Activated naive CD8-positive, alpha-beta T cell treated with anti-CD3 and anti-CD28 coated beads, Interleukin-2, amount 10 ng/mL, durations not matched to agents 7 days and 5 days (primary cell): ENCODE data around the gene RBP3. TPM values are rescaled to one million over a fixed set of nuclear protein-coding genes. Genes with fewer than 3 reads are reported as not detected.

ENCODE experiments used
- ATAC-seq: fragments of 150-1000 bp; cut with Tn5 transposase; one replicate; pipeline ENCODE4 v1.10.0; 2021; ENCODE audit warnings: low read depth, moderate library complexity
- POLR2A ChIA-PET: fragments of 350-600 bp; sonication (Branson Sonifier 250); formaldehyde crosslinking; loops from one replicate; lab custom pipeline; 2021; ENCODE audit warnings: antibody characterized with exemption; lab: Charles Lee
- DNase-seq: peaks from one replicate; pipeline ENCODE4 v3.0.0; 2021
- H3K27ac Mint-ChIP-seq: one replicate; pipeline ENCODE4 v1.8.0; 2022; ENCODE audit warnings: mild to moderate bottlenecking, mixed read lengths
- H3K27me3 Mint-ChIP-seq: one replicate; pipeline ENCODE4 v1.8.0; 2022; ENCODE audit warnings: mild to moderate bottlenecking, moderate library complexity, mixed read lengths
- H3K36me3 Mint-ChIP-seq: one replicate; pipeline ENCODE4 v1.8.0; 2021; ENCODE audit warnings: mild to moderate bottlenecking, mixed read lengths
- H3K4me1 Mint-ChIP-seq: one replicate; pipeline ENCODE4 v1.8.0; 2021; ENCODE audit warnings: mixed read lengths
- H3K4me3 Mint-ChIP-seq: one replicate; pipeline ENCODE4 v1.8.0; 2022; ENCODE audit warnings: mild to moderate bottlenecking, moderate library complexity, mixed read lengths
- H3K9me3 Mint-ChIP-seq: one replicate; pipeline ENCODE4 v1.8.0; 2021; ENCODE audit warnings: mixed read lengths
- total RNA-seq, 2 experiments: library from RNA; stranded (reverse); gene quantifications; one replicate each; pipeline ENCODE4 v1.2.3, GENCODE V29; 2021

RBP3 gene
- total RNA-seq, 2 experiments from 2014 or later: not detected

- Mint-ChIP-seq H3K27ac (no peak within 1 kb of the TSS), H3K27me3 (peaks cover 6% of the 10 kb centered on the region), H3K4me1 (peaks cover 1% of the 10 kb centered on the region), H3K9me3 (no peaks in the 10 kb centered on the region), H3K36me3 (no peaks in the 10 kb centered on the region), H3K4me3 (no peak within 1 kb of the TSS)
- ATAC-seq (no peak), DNase-seq (peak; percentile 14)
- POLR2A ChIA-PET: no interaction called here
These were observed 25.7 kb upstream of the RBP3 start, which contains the start of gene GDF2 for GRCh38 chr10:47322300-47323061. Gene GDF2 (plus strand): TSS chr10:47322454. CDS start chr10:47322669, 215 bp downstream.

- Mint-ChIP-seq H3K9me3 (peaks cover 4% of the 10 kb centered on the region), H3K27me3 (peaks cover 6% of the 10 kb centered on the region), H3K27ac (no peak overlapping the region), H3K4me3 (no peak overlapping the region), H3K36me3 (no peaks in the 10 kb centered on the region), H3K4me1 (peaks cover 1% of the 10 kb centered on the region)
- ATAC-seq: no peak
- no peak for DNase-seq
- POLR2A ChIA-PET: no interaction called here
These were observed 25.1 kb upstream of the RBP3 start for GRCh38 chr10:47323087-47323486.

GRCh38 chr10:47323636-47324296 lies 24.4 kb upstream of the RBP3 start:
- POLR2A ChIA-PET: no interaction called here
- H3K27ac Mint-ChIP-seq: no peak overlapping the region
- no peak for ATAC-seq
- no peak overlapping the region for H3K4me3 Mint-ChIP-seq
- no peak for DNase-seq
- H3K4me1 Mint-ChIP-seq: peaks cover 1% of the 10 kb centered on the region
- H3K36me3 Mint-ChIP-seq: no peaks in the 10 kb centered on the region
- H3K9me3 Mint-ChIP-seq: peaks cover 9% of the 10 kb centered on the region
- peaks cover 6% of the 10 kb centered on the region for H3K27me3 Mint-ChIP-seq

- Mint-ChIP-seq H3K27ac (no peak overlapping the region), H3K27me3 (peaks cover 6% of the 10 kb centered on the region), H3K9me3 (peaks cover 9% of the 10 kb centered on the region), H3K4me3 (no peak overlapping the region), H3K36me3 (no peaks in the 10 kb centered on the region), H3K4me1 (peaks cover 1% of the 10 kb centered on the region)
- POLR2A ChIA-PET: no interaction called here
- no peak for ATAC-seq
- no peak for DNase-seq
These were observed 22.6 kb upstream of the RBP3 start for GRCh38 chr10:47325303-47326291.

- POLR2A ChIA-PET: no interaction called here
- Mint-ChIP-seq H3K4me3 (no peak overlapping the region), H3K9me3 (peaks cover 9% of the 10 kb centered on the region), H3K36me3 (no peaks in the 10 kb centered on the region), H3K27ac (no peak overlapping the region), H3K4me1 (peaks cover 1% of the 10 kb centered on the region), H3K27me3 (peaks cover 2% of the 10 kb centered on the region)
- DNase-seq (peak; percentile 10), ATAC-seq (no peak)
These were observed 21.7 kb upstream of the RBP3 start for GRCh38 chr10:47326306-47326926.

GRCh38 chr10:47326927-47327330 lies 21.2 kb upstream of the RBP3 start:
- Mint-ChIP-seq H3K36me3 (no peaks in the 10 kb centered on the region), H3K4me3 (no peak overlapping the region), H3K9me3 (peaks cover 9% of the 10 kb centered on the region), H3K27ac (no peak overlapping the region), H3K27me3 (peaks cover 2% of the 10 kb centered on the region), H3K4me1 (peaks cover 1% of the 10 kb centered on the region)
- DNase-seq (no peak), ATAC-seq (no peak)
- POLR2A ChIA-PET: no interaction called here

GRCh38 chr10:47329855-47330254 lies 18.3 kb upstream of the RBP3 start:
- H3K9me3 Mint-ChIP-seq: peaks cover 9% of the 10 kb centered on the region
- no peak for DNase-seq
- no peaks in the 10 kb centered on the region for H3K4me1 Mint-ChIP-seq
- no peak overlapping the region for H3K4me3 Mint-ChIP-seq
- no peaks in the 10 kb centered on the region for H3K36me3 Mint-ChIP-seq
- ATAC-seq: no peak
- H3K27ac Mint-ChIP-seq: no peak overlapping the region
- no peaks in the 10 kb centered on the region for H3K27me3 Mint-ChIP-seq
- POLR2A ChIA-PET: no interaction called here

GRCh38 chr10:47330366-47330765 lies 17.8 kb upstream of the RBP3 start:
- no peaks in the 10 kb centered on the region for H3K4me1 Mint-ChIP-seq
- ATAC-seq: no peak
- H3K27me3 Mint-ChIP-seq: no peaks in the 10 kb centered on the region
- POLR2A ChIA-PET: no interaction called here
- no peaks in the 10 kb centered on the region for H3K36me3 Mint-ChIP-seq
- H3K9me3 Mint-ChIP-seq: peaks cover 9% of the 10 kb centered on the region
- H3K4me3 Mint-ChIP-seq: no peak overlapping the region
- no peak for DNase-seq
- H3K27ac Mint-ChIP-seq: no peak overlapping the region

- no peak for DNase-seq
- peaks cover 9% of the 10 kb centered on the region for H3K9me3 Mint-ChIP-seq
- no peak overlapping the region for H3K27ac Mint-ChIP-seq
- no peaks in the 10 kb centered on the region for H3K4me1 Mint-ChIP-seq
- H3K27me3 Mint-ChIP-seq: no peaks in the 10 kb centered on the region
- no peak overlapping the region for H3K4me3 Mint-ChIP-seq
- no peak for ATAC-seq
- H3K36me3 Mint-ChIP-seq: no peaks in the 10 kb centered on the region
- POLR2A ChIA-PET: no interaction called here
These were observed 17.4 kb upstream of the RBP3 start for GRCh38 chr10:47330804-47331203.

- ATAC-seq: no peak
- POLR2A ChIA-PET: no interaction called here
- Mint-ChIP-seq H3K9me3 (peaks cover 9% of the 10 kb centered on the region), H3K4me3 (no peak overlapping the region), H3K36me3 (no peaks in the 10 kb centered on the region), H3K27ac (no peak overlapping the region), H3K4me1 (no peaks in the 10 kb centered on the region), H3K27me3 (no peaks in the 10 kb centered on the region)
- DNase-seq: peak; percentile 17
These were observed 16.7 kb upstream of the RBP3 start for GRCh38 chr10:47331491-47331890.

GRCh38 chr10:47331954-47332353 lies 16.2 kb upstream of the RBP3 start:
- Mint-ChIP-seq H3K27me3 (no peaks in the 10 kb centered on the region), H3K36me3 (no peaks in the 10 kb centered on the region), H3K4me1 (no peaks in the 10 kb centered on the region), H3K27ac (no peak overlapping the region), H3K4me3 (no peak overlapping the region), H3K9me3 (peaks cover 9% of the 10 kb centered on the region)
- POLR2A ChIA-PET: no interaction called here
- ATAC-seq: no peak
- no peak for DNase-seq

GRCh38 chr10:47332371-47332770 lies 15.8 kb upstream of the RBP3 start:
- H3K9me3 Mint-ChIP-seq: peaks cover 9% of the 10 kb centered on the region
- no peak overlapping the region for H3K4me3 Mint-ChIP-seq
- DNase-seq (no peak), ATAC-seq (no peak)
- H3K27ac Mint-ChIP-seq: no peak overlapping the region
- POLR2A ChIA-PET: no interaction called here
- no peaks in the 10 kb centered on the region for H3K36me3 Mint-ChIP-seq
- no peaks in the 10 kb centered on the region for H3K4me1 Mint-ChIP-seq
- H3K27me3 Mint-ChIP-seq: no peaks in the 10 kb centered on the region

GRCh38 chr10:47332946-47333345 lies 15.2 kb upstream of the RBP3 start:
- no peak overlapping the region for H3K4me3 Mint-ChIP-seq
- POLR2A ChIA-PET: no interaction called here
- H3K27ac Mint-ChIP-seq: no peak overlapping the region

More at GRCh38 chr10:47332946-47333345, 15.2 kb upstream of the RBP3 start:
- peaks cover 6% of the 10 kb centered on the region for H3K9me3 Mint-ChIP-seq
- no peak for DNase-seq
- H3K27me3 Mint-ChIP-seq: no peaks in the 10 kb centered on the region
- H3K4me1 Mint-ChIP-seq: no peaks in the 10 kb centered on the region
- no peaks in the 10 kb centered on the region for H3K36me3 Mint-ChIP-seq
- no peak for ATAC-seq
